COLO668 (cell line): ENCODE results near the gene RTTN.
"Not testable (repeated sequence)": the region's sequence is repeated elsewhere in the genome, so short reads cannot be mapped to it uniquely, and the experiment has no call there.

ENCODE experiments used
- DNase-seq: peaks from one replicate; lab custom pipeline; 2025; ENCODE audit not compliant: unreplicated experiment; lab: John Stamatoyannopoulos, UW

Gene RTTN, protein sequence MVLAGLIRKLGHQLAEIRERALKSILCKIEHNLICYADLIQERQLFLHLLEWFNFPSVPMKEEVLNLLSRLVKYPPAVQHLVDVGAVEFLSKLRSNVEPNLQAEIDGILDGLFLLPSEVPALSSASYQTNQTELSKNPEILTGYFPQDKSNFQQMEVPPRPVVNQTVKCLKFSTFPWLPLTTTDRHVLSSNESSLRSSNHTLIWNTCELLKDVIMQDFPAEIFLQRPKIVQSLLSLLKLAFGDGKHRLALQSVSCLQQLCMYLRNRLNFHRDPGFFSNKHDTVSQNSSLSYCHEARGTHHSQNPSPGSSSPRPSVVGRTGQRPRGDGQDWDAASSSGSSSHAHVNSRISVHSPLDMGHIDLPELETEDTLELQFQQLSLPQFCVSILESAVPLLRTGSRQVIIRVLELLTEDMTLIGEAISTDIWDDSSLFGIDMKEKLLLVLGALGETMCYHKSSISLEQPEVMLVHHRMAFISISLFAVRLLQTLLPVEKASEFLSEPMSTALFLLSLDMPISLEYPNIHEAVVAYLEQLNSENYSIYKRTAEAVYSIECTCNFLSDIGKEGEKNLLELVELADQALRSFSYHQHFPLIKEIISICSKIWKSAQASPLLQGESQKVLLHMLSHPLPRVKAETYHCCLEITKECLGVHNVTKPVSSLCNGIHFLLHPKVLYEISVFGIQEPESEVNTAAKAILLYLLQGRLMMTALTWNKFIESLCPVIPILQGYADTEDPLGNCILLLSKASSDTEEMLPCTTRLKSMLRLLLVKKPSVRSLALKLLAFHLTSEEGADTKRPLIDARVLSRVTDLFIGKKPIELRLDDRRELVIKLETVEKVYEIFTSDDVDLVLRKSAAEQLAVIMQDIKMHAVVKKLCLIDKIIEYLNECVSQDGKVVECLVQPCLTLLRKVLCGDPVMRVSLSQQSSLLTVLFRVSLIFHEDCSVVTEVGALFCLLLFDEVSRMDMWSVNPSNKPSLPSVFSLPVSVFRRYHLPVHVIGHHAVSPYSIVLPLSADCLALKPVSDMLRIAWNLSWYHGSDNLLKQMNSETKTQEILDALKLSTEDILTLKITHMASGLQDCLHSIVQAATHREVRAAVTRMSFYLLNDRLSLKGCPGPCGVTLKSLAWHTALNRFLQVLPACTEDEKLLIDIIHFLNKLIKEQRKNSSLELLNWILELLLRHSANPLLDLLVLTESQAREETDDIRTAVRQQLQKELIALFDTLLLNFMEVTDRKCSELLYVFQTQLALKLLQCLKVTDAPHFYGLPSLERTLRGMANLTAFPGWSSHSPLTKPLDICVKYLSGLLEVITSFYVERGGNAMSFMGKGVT (N-terminal part only)

GRCh38 chr18:70205421-70206397 lies at the start of gene RTTN:
Gene RTTN, minus strand, starts transcription at chr18:70205687. Its CDS starts 29 bp downstream, at chr18:70205658.
- DNase-seq: peak; percentile 98

DNA sequence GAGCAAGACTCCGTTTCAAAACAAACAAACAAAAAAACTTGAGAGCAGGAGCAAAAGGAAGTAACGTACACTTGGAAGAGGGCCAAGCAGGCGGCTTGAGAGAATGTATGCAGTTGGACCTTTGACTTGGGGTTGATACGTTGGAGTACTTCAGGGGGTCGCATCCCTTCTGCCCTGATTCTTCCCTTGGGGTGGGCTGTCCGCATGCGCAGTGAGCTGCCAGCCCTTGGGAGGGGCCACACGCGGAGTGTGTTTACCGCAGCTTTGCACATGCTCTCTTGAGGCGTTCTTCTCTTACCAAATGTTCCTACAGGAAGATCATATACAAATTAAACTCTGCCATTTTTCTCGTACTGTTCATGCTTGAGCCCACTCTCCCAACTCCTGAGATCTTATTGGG lies 45.3 kb upstream of the RTTN start:
- DNase-seq: no peak

DNA sequence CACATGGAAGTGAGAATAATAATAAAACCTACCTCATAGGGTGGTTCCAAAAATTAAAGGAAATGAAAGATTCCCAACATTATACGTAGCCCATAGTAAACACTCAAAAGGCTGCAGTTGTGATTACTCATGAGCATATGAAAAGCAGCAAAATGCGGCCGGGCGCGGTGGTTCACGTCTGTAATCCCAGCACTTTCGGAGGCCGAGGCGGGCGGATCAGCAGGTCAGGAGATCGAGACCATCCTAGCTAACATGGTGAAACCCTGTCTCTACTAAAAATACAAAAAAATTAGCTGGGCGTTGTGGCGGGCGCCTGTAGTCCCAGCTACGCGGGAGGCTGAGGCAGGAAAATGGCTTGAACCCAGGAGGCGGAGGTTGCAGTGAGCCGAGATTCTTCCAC lies 44.4 kb upstream of the RTTN start:
- DNase-seq: not testable (repeated sequence)

DNA sequence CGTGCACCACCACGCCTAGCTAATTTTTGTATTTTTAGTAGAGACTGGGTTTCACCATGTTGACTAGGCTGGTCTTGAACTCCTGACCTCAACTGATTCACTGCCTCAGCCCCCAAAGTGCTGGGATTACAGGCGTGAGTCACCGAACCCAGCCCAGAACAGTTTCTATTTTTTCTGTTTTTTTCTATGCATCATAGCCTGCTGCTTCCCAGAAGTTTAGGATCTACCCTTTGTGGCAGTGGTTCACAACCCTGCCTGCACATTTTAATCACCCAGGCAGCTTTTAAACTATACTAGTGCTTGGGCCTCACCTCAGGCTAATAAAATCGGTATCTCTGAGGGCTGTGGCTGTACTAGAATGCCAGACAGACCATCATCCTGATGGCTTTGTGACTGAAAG lies 43.6 kb upstream of the RTTN start:
- DNase-seq: no peak

GRCh38 chr18:70246061-70246466 lies 40.6 kb upstream of the RTTN start:
- DNase-seq: no peak

DNA sequence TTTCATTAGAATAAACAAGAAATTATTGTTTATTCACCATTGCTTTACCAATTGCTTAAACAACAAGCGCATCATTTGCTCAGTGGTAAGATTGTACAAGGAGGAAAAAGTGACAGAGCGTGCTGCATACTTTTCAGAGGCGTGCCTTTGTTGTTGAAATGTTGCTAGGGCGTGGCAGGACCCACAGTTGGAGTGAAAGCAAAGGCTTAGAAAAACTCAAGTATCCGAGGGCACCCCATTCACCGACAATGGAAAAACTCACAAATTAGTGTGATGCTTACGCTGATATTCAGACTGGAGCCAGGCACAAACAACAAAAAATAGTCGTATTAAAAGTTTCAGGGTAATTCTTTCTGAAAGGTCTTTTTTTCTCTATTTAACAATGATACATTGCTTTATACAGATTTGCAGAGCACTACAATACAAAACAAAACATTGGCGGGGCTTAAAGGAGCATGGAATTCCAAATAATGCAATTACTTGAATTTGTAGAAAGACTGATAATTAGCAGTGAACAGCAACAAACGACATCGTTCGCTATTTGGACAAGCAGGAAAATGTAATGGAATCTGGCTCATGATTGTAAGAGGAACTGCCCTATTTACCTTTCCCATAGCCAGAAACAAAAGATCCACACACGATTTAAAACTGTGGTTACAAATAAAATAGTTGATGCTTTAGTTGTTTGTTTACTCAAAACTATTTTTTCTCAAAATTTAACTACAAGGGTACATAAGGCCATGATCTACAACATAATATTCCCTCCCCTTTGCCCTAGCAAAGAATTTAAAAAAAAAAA lies 37.8 kb upstream of the RTTN start:
- DNase-seq: no peak

- DNase-seq: not testable (repeated sequence)
Measured at GRCh38 chr18:70236921-70237320, 31.4 kb upstream of the RTTN start.

DNA sequence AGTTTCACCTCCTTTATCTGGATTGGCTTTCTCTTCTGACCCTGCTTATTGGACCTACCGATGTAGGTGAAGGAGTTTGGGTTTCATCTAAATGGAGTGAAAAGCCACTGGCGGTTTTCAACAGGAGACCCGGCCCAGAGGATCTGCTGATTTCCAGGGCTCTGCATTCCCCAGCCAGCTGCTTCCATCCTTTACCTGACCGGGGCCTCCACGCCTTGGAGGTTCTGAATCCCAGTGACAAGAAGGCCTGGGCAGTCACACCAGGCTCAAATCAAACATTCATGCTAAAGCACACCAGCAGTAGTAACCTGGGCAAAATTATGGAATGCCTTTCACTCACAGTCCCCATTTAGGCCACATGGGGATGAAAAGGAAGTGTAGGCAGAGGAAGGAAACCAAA lies 30.0 kb upstream of the RTTN start:
- no peak for DNase-seq

DNA sequence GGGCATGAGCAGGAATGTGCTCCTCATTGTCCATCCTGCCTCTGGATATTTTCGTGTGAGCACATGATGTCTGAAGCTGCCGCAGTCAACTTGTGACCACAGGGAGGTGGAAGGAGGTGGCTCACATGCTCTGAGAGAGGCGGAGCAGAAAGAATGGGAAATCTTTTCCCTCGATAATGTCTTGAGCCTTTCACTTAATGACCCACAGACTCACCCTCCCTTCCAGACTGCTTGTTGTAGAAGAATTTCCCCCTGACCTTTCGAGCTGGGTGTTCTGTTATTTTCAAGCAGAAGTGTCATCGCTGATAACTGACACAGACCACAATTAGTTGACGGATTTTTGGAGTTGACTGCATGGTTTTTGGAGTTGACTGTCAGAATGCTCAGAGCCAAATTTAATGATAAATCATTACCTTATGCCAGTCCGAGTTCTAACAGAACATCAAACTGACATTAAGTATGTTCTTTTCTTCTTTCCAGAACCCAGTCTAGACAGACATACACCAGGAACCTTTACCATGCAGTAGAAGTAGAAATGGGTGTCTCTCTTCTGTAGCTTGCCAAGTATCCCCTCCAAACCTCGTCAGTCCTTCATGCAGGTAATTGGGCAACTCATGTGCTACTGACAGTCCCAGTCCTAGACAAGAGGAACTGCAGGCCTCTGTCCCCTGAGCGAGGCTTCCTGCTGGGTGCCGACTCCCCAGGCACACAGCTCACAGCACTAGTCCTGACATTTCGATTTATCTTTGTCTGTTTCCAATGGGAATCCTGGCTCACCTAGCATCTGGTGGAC lies 29.4 kb upstream of the RTTN start:
- DNase-seq: no peak

- DNase-seq: no peak
Measured at GRCh38 chr18:70233974-70234373, 28.5 kb upstream of the RTTN start.

DNA sequence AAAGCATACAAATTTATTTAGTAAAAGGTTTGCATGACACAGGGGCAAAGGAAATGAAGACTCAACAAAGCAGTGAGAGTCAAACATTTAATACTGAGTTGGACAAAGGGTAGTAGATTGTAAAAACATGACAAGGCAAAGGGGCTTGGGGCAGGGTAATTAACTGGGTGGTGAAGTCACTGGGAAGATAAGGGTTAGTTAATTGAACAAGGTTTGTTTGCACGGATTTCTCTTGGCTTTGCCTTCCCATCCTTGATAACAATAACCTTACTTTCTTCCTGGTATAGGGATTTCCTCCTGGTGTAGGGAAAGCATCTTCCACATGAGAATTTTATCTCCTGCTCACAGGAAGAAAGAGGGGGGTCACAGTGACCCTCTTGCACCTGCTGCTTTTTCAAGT lies 26.8 kb upstream of the RTTN start:
- DNase-seq: no peak

DNA sequence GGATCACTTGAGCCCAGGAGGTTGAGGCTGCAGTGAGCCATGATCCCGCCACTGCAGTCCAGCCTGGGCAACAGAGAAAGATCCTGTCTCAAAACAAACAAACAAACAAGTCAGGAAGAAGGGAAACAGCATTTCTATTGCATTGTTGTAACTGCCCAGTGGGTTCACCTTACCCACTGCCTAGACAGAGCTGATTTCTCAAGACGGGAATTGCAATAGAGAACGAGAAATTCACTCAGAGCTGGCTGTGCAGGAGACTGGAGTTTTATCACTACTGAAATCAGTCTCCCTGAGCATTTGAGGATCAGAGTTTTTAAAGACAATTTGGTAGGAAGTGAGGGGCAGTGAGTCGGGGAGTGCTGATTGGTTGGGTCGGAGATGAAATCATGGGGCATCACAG lies 24.2 kb upstream of the RTTN start:
- DNase-seq: no peak

DNA sequence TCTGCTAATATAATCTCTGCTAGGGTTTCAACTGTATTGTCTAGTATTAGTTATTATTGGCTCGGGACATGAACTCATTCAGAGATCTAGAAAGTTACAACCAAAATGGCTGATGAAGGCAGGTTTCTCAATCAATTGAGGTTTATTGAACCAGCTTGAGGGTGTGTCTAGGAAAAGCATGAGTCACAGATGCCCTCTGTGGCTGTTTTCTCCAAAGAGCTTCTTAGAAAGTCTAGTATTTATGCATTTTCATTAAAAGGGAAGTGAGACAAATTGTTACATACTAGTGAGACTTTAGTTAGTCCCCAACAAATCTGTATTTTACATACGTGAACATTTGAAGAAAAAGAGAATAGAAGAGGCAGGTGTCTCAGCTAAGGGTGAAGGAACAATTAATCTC lies 23.0 kb upstream of the RTTN start:
- DNase-seq: no peak

- DNase-seq: no peak
Measured at GRCh38 chr18:70227438-70227837, 22.0 kb upstream of the RTTN start.

GRCh38 chr18:70221915-70222278 lies 16.4 kb upstream of the RTTN start:
- DNase-seq: no peak

DNA sequence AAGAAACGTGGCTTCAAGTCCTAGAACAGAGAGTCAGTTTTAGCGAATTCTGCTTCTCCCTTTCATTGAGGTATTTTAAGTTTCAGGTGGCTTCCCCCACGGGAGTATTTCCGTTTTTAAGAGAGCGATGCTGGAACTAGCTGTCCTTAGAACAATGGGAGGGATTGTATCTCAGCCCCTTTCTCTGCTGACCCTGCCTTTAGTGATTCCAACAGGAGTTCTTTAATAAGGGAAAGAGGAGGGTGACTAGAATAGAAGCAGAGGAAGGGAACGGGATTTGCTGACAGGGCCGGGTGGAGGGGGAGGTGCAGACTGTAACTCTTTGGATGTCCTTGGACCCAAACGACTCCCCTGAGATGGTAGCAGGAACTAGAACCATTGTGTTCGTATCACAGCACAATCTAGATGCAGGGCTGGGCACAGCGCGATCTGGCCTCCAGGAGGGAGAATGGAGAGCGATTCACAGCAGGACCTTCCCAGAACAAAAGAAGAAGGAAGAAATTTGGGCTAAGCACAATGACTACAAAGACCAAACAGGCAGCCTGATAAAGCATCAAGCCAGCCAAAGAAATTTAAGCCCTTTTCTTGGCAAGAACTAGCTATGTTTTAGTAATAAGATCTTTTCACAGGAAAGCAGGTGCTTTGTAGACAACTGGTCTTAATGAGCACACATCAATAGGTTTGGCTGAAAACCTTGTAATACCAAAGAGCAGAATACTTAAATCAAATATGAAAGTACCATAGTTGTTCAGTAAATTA lies 15.8 kb upstream of the RTTN start:
- DNase-seq: no peak

DNA sequence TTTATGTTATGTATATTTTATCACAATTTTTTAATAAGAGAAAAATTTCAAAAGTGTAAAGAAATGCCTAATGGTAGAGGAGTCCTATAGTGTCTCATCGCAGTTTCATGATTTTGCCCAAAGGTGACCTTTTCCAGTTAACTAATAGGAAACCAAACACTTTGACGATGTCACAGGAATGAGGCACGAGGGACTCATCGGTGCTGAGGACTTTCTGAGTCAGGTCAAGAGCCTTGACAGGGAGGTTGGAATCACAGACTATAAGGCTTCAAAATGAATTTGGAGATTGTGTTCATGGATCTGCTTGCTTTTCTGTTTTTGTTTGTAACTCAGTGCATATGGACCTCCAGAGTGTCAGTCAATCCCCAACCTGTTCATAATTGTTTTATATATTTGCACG lies 15.1 kb upstream of the RTTN start:
- no peak for DNase-seq

GRCh38 chr18:70219688-70220087 lies 14.2 kb upstream of the RTTN start:
- DNase-seq: no peak
